SIG-M5 treated with dmso at 0.1 percent for 504 hours (cell line): ENCODE data around the gene RBMS3.
"Not testable (repeated sequence)": the region's sequence is repeated elsewhere in the genome, so short reads cannot be mapped to it uniquely, and the experiment has no call there.

ENCODE experiments used
- DNase-seq: peaks from one replicate; lab custom pipeline; 2025; ENCODE audit not compliant: unreplicated experiment; lab: John Stamatoyannopoulos, UW

RBMS3 gene

GRCh38 chr3:30042916-30043555 is 762.2 kb downstream of the RBMS3 start:
- no peak for DNase-seq

- no peak for DNase-seq
Observed at GRCh38 chr3:30044515-30044914, 763.6 kb downstream of the RBMS3 start.

- no peak for DNase-seq
Observed at GRCh38 chr3:30048431-30048830, 767.6 kb downstream of the RBMS3 start.

- DNase-seq, result not testable (repeated sequence)
Observed at GRCh38 chr3:30050116-30050515, 769.2 kb downstream of the RBMS3 start.

- DNase-seq, result no peak
Observed at GRCh38 chr3:30059240-30059639, 778.4 kb downstream of the RBMS3 start.
